Epithelial cell of prostate (primary cell): ENCODE results near the gene CRIM1.
A peak's percentile ranks its signal among the peaks of the same experiment; 100 is the strongest.

Source experiments
- DNase-seq: peaks from one replicate; pipeline ENCODE4 v3.0.0-alpha.2; 2011; ENCODE audit warnings: low read depth, low spot score
- H3K27ac ChIP-seq: fragments of 450-650 bp; 2 replicates; pipeline ENCODE4 v1.5.1; 2017; ENCODE audit warnings: mild to moderate bottlenecking

Gene CRIM1

DNA sequence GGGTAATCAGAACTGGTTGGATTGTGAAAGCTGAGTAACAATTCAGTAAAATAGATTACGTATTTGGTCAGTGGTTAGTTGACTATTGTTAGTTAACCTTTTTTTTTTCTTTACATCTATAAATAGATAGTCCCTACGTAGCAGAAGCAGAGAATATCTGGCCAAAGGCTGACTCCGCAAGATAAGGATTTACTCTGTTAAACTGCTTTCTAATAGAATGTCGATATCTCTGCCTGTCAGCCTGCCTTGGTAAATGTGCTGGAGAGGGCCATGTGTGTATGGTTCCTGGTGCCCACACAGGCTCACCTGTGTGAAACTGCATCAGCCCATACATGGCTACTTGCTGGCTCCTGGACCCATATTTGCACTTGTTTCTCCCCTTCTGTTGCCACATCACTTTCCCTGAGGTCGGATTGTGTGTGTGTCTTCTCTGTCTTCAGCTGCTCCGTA, 94.4 kb downstream of the CRIM1 start:
- DNase-seq: no peak
- H3K27ac ChIP-seq: peak overlapping the region; percentile 35

DNA sequence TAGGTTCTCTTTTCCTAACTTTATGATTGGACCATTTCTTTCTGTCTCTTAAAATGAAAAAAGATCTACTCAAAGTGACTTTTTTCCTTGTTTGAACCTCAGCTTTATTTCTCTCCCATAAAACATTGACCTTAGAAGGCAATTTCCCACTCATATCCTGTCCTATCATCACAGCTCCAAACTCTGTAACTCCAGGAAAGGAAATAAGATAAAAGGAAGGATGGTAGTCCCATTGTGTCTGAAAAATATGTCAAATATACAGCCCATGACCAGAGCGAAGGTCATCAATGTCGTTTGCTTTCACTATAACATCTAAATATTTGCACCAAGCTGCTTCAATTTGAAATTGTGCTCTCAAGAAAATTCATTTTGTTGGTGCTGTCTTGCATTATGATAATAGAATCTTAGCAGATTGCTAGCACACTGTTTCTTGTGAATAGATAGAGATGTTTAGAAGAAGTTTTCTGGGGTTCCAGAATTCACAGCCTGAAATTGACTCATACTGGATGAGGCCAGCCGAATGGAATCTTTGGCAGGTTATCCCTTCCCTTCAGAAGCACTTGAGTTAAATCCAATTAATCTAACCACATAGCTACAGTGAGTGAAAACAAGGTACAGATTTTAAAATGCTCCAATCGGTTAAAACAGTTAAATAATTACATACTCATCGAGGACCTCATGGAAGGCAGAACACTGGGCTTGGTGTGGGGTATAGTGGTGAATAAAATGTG, 95.1 kb downstream of the CRIM1 start:
- DNase-seq: no peak
- peak overlapping the region; percentile 35 for H3K27ac ChIP-seq

DNA sequence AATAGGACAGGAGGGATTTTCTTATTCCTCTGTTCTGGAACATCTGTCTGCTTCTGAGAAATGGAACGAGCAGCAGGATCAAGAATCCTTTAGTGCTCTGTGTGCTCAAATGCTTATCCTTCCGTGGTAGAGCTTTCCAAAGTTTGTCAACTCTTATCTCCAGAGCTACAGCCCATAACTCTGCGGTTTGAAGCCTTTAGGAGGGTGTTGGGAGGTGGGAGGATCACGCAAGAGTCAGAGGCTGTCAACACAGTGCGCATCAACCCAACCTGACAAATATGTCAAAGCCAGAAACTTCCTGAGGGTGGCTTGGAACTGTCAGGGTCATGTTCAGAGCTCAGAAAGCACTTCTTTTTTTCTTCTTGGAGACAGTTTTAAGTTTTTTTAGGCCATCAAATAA, 95.9 kb downstream of the CRIM1 start:
- DNase-seq: no peak
- peak overlapping the region; percentile 35 for H3K27ac ChIP-seq

DNA sequence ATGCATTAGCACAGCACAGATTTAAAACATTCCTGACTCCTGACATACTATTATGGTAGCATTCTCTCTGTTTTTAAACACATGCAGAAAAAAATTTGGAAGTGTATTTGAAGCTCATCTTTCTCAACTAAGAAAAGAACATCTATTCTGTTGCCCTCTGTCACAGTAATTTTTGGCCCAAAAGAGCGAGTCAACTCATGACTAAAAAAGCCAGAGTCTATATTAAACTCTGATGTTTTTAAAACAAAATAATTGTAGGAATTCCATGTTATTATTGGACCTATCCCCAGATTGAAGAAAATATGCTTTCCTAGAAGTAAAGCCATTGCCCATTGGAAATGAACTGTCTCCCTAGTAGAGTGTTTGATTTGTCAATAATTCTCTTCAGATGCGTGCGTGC, 96.7 kb downstream of the CRIM1 start:
- no peak overlapping the region for H3K27ac ChIP-seq
- DNase-seq: no peak

DNA sequence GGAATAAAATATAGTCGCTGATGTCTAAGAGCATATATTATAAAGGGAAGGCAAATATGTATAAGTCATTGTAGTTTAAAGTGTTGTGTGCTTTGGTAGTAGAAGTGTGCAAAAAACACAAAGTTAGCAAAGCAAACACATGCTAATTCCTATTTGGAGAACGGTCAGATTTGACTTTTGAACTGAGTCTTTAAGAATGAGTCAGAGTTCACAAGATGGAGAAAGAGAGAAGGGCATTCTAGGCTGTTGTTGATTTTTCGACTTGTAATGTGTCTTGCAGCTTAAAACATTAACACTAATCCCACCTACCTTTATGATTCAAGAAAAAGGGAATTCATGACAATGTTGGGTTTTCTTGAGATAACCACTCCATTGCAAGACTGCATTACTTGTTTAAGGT, 98.1 kb downstream of the CRIM1 start:
- no peak for DNase-seq
- no peak overlapping the region for H3K27ac ChIP-seq

DNA sequence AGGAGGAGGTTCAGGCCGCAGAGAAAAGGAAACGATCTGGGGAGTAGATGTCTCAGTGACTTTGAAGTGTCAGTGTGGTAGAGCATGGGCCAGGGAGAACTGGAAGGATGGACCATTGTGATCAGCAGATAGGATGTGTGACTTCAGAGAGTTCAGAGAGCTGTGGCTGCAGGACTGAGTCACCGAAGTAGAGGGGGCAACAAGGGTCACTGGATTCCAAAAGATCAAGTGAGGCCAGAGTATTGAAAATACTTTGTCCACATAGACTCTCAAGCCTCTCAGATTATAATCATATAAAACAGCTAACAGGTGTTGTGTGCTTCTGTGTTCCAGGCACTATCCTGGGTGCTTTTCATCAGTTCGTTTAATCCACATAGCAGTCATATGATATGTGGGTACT, 99.4 kb downstream of the CRIM1 start:
- DNase-seq: no peak
- H3K27ac ChIP-seq: no peak overlapping the region

DNA sequence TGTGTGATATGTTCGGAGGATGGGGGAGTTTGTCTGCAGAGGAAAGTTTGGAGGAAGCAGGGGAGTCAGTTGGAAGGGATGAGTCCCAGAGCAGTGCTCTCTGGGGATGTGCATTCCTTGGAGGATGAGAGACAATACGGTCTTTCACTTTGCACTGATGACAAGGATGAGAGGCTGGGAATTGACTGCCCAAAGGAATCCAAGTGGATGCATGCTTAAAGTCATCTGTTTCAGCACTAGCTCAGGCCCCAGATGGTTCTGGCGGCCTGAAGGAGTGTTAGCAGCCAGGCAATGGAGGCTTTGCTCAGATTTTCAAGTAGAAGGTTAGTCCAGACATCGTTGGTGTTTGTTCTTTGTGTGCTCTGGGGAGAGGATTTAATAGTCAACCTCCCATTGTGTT, 100.2 kb downstream of the CRIM1 start:
- DNase-seq: no peak
- H3K27ac ChIP-seq: no peak overlapping the region

DNA sequence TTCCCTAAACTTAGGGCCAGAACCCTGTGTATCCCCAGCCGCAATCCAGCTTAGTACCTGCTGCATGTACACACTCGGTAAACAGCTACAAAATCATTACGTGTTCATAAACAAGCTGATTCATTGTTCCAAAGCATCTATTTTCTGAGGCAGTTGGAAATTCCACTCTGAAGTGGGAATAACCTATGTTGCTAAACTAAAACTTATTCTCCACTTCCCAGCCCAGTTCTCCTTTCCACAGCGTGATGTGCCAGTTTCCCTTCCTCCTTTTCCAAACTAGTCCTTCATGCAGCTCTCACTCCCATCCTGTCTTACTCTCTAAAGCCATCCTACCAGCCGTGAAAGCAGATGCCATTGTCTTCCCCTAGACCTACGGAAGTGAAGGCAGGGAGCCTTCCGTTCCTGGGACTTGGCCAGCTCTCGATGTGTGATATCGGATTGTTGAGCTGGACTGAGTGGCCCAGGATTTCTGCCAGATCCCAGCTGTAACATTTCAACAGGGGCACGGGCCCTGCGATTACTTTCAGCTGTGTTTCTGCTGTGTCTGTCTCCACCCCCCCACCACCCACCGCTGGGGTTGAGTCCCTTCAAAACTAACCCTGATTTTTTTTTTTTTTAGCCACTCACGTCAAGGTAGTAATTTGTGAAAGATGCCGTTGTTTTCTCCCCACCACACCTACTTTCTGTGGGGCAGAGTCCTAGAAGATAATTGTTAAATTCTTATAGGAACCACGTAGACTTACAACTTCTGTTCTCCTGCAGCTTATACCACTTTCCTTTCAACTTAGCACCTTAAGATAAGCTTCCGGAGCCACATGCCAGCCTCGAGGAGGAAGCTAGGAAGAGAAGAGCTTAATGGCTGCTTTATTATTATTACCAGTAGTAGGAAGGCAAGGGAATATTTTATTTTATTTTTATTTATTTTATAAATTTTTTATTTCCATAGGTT, 100.9 kb downstream of the CRIM1 start:
- no peak for DNase-seq
- H3K27ac ChIP-seq: no peak overlapping the region

DNA sequence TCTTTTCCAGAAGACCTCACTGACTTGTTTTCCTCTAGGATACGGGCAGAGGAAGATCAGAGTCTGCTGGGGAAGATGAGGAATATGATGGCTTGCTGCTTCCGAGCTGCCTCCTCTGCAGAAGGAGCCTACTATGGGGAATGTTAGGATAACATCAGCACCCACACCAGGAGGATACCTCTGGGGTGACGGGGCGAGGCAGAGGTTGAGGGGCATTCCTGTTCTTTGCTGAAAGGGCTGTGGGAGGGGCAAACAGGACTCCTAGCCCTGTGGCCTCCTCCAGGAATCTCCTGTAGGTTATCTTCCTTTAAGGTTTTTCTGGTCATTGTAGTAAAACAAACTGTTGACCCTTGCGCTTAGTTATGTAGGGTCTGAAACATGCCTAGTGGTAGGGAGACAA, 102.5 kb downstream of the CRIM1 start:
- no peak overlapping the region for H3K27ac ChIP-seq
- DNase-seq: no peak

DNA sequence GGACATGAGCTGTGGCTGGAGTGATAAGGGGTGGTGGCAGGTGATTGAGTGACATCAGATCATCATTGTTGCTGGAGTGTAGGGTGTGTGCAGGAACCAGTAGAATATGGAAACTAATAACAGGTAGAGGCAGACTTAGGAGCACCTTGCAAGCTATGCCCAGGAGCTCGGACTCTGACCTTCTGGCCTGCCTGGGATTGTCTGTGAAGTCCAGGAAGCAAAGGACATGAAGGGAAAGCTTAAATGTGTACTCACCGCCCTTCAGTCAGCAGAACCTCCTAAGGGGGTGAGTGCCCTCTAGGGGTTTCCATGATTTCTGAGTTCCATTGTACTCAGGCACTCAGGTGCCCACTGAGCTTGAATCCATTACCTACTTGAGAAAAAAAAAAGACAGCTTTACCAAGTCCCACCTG, 104.2 kb downstream of the CRIM1 start:
- H3K27ac ChIP-seq: peak overlapping the region; percentile 85
- DNase-seq: no peak

DNA sequence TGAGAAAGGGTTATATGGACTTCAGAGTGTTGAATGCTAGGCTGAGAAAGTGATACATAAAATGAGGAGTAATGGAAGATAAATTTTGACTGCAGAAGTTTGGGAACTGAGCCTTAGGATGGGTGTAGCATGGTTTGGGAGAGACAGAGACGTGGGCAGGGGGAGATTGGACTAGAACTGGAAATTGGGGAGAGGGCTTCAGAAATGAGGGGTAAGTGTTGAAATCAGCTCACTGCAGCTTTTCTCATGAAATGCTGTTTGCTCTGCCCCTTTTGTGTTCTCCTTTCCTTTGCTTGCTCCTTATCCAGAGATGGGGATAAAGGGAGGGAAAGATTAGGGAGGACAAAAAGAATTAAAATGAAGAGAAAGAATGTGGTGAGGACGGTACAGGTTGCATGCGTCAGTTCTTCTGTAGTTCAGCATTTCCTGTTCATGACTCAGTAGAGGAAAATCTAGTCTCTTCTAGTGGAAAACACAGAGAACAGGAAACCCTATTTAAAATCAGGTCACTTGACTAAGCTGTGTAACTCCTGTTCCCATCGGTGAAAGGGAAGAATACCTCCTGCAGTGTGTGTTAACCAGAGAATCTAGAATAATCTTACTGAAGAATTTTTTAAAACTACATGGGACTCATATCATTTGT, 105.6 kb downstream of the CRIM1 start:
- peak overlapping the region; percentile 85 for H3K27ac ChIP-seq
- DNase-seq: peak; percentile 55

DNA sequence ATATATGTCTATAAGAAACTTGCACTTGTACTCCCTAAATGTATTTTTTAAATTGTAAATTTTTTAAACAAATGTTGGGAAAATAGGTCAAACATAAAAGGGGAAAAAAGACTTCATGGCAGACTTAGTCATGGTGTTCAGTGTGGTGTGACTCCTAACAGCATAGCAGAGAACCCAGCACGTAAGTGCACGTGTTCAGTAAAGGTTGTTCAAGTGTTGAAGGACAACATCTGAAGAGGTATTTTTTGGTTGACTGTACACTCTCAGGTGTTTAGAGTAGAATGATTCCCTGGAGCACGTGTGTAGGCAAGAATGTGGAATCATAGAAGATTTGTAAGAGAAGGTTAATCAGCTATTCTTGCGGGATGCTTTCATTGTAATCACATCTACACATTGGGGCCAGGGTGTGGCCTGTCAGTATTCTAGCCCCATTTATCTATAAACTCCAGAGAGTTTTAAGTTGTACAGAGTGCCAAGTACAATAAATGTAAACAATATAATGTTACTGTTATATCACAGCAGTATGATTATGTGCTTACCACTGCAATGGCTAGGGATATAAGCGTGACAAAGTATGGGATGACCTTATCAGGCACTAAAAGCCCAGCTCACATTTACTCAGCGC, 106.8 kb downstream of the CRIM1 start:
- DNase-seq: no peak
- peak overlapping the region; percentile 85 for H3K27ac ChIP-seq

DNA sequence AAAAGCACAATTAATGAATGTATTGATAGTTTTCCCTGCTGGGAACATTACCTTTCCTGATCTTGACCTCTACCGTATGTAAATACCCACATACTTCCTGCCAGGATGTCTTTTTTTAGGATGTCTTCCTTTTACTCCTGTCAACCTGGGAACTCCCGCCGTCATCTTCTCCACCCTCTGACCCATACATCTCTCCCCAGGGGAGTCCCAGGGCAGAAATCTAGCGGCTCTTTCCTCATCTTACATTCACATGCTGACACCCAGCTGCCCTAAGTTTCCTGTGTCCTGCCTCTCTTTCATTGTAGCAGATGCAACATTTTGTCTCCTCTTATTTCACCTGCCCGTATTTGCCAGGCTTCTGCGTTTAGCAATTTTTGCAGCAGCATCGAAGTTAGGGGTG, 107.8 kb downstream of the CRIM1 start:
- DNase-seq: no peak
- H3K27ac ChIP-seq: no peak overlapping the region

DNA sequence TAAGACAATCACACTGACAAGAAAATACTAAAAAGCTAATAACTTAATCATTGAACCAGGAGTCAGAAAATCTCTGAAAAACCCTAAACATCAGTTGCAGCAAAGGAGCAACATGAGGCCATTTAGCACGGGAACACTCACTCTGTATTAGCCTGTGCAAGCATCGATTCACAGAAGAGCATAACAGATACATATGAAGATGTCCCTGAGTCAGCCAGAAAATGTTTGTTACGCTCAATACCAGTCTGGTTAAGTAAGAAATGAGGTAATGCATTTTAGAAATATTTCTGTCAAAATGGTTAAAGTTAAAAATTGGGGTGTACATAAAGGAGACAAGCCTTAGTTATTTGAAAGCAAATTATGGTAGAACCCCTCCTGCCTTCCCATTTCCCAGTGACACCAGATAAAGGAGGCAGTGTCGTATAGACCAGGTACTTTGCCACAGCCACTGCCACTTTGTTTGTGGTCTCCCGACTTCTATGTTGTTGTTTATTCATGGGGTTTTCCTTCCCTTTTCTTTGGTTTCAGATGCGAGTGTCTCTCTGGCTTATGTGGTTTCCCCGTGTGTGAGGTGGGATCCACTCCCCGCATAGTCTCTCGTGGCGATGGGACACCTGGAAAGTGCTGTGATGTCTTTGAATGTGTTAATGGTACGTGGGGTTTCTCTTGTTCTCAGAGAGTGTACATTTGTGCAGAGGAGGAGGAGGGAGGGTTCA, 108.6 kb downstream of the CRIM1 start:
- no peak for DNase-seq
- no peak overlapping the region for H3K27ac ChIP-seq

DNA sequence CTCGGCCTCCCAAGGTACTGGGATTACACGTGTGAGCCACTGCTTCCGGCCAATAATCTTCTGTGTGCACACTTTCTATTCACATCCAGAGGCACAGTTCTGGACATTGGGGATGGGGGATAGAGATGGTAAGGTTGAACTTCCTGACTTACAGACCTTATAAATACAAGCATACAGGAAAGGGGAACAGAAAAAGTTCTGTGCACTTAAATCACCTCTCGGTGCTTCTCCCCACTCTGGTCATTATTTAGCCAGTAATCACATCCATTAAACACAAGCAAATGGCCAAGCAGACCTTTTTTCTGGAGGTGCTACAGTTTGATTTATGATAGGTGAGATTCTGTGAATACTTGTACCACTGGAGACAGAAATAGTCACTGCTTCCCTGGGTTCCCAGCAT, 110.6 kb downstream of the CRIM1 start:
- DNase-seq: no peak
- H3K27ac ChIP-seq: no peak overlapping the region

DNA sequence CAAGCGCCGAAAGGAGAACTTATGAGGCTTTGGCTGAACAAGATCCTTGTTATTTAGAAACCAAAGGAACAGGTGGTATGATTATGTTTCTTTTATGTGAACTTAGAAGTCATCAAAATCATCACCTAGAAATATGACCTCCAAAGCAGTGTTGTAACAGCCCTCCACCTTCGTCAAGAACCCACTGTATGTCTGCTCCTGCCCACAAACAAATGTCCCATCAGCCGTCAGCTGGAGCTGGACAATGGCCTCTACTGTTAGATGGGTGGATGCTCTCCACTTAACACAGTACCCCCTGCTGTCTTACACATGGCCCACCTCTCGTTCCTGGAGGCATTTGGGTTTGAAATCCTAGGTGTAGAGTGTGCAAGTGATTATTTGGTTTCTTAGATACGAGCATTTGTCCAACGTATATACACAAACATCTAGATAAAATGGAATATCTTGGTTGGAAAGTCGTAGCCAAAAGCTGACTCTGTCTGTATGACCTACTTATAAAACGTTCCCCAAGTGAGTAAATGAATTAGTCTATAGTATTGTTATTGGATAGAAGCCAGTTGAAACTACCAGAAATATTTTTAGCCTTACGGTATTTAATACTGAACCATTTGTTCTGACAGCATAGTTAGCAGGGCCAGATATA, 113.0 kb downstream of the CRIM1 start:
- H3K27ac ChIP-seq: no peak overlapping the region
- DNase-seq: no peak

DNA sequence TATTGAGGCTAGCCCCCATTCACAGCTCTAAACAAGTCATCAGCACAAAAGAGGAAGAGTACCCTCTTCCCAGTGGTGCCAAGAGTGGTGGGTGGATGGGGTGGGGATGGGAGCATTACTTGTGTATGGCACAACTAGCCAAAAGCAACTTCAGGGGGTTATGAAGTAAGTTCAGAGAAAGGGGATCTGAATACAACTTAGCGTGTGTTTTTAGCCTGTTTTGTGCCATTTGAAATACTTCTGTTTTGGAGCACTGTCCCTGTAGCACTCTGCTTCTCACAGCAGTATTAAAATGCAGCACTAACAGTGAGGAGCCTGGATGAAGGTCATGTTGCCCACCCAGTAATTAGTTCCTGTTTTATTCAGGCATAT, 113.5 kb downstream of the CRIM1 start:
- no peak for DNase-seq
- H3K27ac ChIP-seq: no peak overlapping the region

DNA sequence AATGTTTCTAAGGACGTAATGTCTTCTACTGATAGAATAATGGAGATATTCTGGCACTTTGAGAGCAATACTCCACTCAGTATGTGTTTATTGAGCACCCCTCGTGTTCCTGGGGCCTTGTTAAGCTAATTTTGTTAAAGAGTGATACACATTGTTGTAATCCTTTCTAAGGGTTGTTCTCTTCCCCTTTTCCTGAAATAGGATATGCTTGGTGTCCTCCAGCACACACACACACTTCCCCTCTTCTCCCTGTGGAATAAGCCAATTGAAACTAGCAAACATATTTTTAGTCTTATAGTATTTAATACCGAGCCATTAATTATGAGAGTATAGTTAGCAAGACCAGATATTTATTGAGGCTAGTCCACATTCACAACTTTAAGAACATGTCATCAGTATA, 114.1 kb downstream of the CRIM1 start:
- DNase-seq: no peak
- no peak overlapping the region for H3K27ac ChIP-seq

DNA sequence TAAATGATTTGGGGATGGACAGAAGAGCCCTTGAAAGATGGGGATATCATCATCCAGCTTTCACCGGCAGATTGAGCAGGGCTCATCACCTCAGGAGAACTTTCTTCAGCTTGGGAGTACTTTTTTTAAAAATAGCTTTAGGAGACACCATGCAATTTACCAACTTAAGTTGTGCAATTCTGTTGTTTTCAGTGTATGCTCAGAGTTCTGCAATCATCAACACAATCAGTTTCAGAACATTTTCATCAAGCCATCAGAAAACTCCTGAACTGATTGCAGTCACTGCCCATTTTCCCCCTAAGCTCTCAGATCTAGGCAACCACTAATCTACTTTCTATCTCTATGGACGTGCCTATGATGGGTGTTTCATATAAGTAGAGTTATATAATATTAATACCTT, 117.7 kb downstream of the CRIM1 start:
- no peak for DNase-seq
- no peak overlapping the region for H3K27ac ChIP-seq

DNA sequence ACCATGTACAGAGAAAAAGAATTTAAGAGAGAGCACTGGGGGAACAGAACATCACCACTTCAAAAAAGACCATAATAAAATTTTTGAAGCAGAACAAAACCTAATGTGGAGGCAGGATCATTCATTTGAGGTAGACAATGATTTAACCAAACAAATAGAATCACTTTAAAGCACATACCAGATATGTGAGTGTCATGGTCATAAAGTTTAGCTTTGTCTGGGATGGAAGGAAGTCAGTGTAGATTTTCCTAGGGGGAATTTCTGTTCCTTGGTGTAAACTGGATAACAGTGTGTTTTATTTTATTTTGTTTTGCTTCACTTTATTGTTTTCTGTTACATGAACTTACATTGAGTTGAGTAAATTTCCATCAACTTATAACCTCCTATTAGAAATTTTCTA, 120.8 kb downstream of the CRIM1 start:
- peak overlapping the region; percentile 84 for H3K27ac ChIP-seq
- no peak for DNase-seq
